ENCODE results near the gene ARHGEF19.
A peak's percentile ranks its signal among the peaks of the same experiment; 100 is the strongest.
"Not testable (repeated sequence)": the region's sequence is repeated elsewhere in the genome, so short reads cannot be mapped to it uniquely, and the experiment has no call there.

Gene ARHGEF19

GRCh38 chr1:16204216-16204615 is 8.2 kb downstream of the ARHGEF19 start:
- DNase-seq (ENCODE audit: low spot score): no peak

- DNase-seq (ENCODE audit: low spot score): no peak
Measured at GRCh38 chr1:16203550-16203949, 8.9 kb downstream of the ARHGEF19 start.

- DNase-seq (ENCODE audit: low spot score): no peak
Measured at GRCh38 chr1:16202281-16203210, 9.9 kb downstream of the ARHGEF19 start.

DNA sequence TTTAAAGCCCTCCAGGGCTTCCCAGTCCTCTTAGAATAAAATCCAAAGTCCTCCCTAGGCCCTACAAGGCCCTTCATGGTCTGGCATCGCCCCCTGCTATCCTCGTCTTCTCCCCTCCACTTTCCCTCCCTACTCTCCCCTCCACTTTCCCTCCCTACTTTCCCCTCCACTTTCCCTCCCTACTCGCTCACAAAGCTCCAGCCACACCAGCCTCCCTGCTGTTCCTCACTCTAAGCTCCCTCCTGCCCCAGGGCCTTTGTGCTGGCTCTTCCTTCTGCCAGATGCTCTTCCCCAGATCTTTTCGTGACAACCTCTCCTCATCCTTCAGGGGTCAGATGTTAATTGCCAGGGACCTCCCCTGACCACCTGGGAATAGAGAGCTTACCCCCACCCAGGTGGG is 12.8 kb downstream of the ARHGEF19 start:
- DNase-seq (ENCODE audit: low spot score): no peak

GRCh38 chr1:16199157-16199501 is 13.3 kb downstream of the ARHGEF19 start:
- no peak for DNase-seq (ENCODE audit: low spot score)

- DNase-seq (ENCODE audit: low spot score): no peak
Measured at GRCh38 chr1:16198444-16199156, 13.9 kb downstream of the ARHGEF19 start.

DNA sequence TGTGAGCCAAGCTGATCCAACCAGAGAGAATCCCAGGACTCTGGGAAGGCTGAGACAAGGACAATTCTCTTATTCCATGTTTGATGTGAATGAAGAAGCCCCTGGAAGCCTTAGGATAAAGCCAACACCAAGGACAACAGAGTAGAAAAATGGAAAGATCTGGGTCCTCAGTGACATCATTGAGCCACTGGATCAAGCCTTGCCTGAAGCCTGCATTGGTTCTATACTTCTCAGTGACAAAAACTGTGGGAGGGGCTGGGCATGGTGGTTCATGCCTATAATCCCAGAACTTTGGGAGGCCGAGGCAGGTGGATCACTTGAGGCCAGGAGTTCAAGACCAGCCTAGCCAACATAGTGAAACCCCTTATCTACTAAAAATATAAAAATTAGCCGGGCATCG is 15.6 kb downstream of the ARHGEF19 start:
- DNase-seq (ENCODE audit: low spot score): no peak

DNA sequence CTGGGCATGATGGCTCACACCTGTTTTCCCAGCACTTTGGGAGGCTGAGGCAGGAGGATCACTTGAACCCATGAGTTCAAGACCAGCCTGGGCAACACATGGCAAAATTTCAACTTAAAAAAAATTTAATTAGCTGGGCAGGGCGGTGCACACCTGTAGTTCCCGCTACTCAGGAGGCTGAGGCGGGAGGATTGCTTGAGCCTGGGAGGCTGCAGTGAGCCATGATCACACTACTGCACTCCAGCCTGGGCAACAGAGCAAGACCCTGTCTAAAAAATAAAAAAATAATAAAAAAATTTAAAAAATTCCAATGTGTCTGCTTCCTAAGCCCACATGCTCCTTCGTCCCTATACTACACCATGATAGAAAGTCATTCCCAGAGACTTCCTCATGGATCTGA is 16.3 kb downstream of the ARHGEF19 start:
- DNase-seq (ENCODE audit: low spot score): not testable (repeated sequence)

GRCh38 chr1:16195518-16195905 is 16.9 kb downstream of the ARHGEF19 start:
- no peak for DNase-seq (ENCODE audit: low spot score)

GRCh38 chr1:16191916-16192546 is 20.4 kb downstream of the ARHGEF19 start:
- DNase-seq (ENCODE audit: low spot score): no peak

- DNase-seq (ENCODE audit: low spot score): no peak
Measured at GRCh38 chr1:16191309-16191708, 21.1 kb downstream of the ARHGEF19 start.

- DNase-seq (ENCODE audit: low spot score): no peak
Measured at GRCh38 chr1:16189921-16190621, 22.4 kb downstream of the ARHGEF19 start.

DNA sequence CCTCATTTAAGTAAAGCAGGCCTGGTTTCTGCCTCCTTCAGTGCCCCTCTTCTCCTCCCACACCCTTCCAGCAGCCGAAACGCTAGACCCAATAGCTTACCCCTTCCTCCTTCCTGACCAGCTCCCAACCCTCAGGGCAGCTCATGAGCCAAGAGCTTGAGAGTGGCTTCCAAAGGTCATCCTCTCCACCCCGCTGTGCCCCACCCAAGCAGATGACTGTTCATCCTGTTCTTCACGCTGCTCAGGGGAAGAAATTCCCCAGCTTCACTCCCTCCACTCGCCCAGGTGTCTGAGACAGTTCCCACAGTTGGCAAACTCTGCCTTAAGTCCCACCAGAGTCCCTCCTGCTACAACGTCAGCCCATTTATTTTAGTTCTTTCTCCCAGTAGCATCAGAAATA is 23.4 kb downstream of the ARHGEF19 start:
- no peak for DNase-seq (ENCODE audit: low spot score)

- peak; percentile 88 for DNase-seq (ENCODE audit: low spot score)
Measured at GRCh38 chr1:16187748-16188401, 24.6 kb downstream of the ARHGEF19 start.

- no peak for DNase-seq (ENCODE audit: low spot score)
Measured at GRCh38 chr1:16186655-16187235, 25.7 kb downstream of the ARHGEF19 start.

DNA sequence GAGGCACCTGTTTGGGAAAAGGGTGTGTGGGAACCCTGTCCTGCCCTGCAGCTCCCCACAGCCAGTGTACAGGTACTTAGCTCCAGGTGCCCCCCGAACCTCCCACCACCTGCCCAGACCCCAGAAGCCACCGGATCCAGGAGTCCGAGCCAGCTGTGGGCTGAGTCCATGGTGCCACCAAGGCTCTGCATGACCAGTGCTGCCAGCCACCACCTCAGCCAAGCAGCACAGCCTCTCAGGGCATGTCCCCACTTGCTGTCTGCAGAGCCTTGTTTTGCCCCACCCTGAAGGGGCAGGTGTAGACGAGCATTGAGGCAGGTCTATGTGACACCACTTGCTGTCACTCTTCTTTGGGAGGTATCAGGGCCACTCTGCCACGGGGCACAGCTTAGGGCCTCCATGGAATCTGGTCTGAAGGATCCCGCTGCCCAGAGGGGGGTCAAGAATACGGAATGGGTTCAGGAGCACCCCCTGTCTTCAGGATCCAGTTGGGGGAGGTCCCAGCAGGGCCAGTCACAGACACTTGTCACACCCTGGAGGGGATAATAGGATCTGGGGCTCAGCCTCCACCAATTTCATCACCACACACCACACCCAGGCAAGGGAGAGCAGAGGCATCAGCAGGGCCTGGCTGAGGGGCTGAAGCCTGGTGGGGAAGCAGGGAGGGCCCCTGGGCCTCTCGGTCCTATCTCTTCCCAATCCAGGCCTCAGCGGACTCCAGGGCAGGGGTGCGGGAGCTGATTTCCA is 27.7 kb downstream of the ARHGEF19 start:
- no peak for DNase-seq (ENCODE audit: low spot score)

- no peak for DNase-seq (ENCODE audit: low spot score)
Measured at GRCh38 chr1:16183765-16184556, 28.5 kb downstream of the ARHGEF19 start.

DNA sequence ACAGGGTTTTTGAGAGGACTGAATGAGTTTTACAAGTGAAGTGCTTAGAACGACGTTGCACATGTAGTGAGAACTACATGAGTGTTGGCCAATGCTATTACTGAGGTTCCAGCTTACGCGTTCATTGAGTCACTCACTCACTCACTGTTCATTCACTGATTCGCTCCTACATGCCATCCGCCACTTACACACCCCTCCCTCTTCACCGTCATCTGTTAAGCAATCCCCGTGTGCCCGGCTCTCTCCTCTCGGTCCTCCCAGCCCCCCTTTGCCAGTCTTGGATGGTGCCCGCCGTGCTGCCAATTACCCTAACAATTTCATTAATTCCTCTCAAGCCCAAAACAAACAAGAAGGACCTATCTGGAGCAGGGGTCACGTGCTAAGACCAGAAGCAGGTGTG is 29.3 kb downstream of the ARHGEF19 start:
- DNase-seq (ENCODE audit: low spot score): no peak

GRCh38 chr1:16181887-16182719 is 30.3 kb downstream of the ARHGEF19 start:
- DNase-seq (ENCODE audit: low spot score): peak; percentile 93

Data from hepatic stellate cell (primary cell).